Measurements from ENCODE around the gene PIBF1.

GRCh38 chr13:72808917-72809500 is 27.1 kb downstream of the PIBF1 start:
- TF ChIP-seq CTCF (IDR thresholded peaks at IDR 0.05) = peak in 2 of 4 experiments; percentile 40 to 46
- TF ChIP-seq POLR2A (IDR thresholded peaks at IDR 0.05) = no peak
- TF ChIP-seq POLR2AphosphoS5 (IDR thresholded peaks at IDR 0.05) = no peak
